MV-4-11 (cell line): ENCODE data around the gene AHCTF1.

Experiments used
- DNase-seq: peaks from one replicate; lab custom pipeline; 2025; lab: John Stamatoyannopoulos, UW

Gene AHCTF1, protein sequence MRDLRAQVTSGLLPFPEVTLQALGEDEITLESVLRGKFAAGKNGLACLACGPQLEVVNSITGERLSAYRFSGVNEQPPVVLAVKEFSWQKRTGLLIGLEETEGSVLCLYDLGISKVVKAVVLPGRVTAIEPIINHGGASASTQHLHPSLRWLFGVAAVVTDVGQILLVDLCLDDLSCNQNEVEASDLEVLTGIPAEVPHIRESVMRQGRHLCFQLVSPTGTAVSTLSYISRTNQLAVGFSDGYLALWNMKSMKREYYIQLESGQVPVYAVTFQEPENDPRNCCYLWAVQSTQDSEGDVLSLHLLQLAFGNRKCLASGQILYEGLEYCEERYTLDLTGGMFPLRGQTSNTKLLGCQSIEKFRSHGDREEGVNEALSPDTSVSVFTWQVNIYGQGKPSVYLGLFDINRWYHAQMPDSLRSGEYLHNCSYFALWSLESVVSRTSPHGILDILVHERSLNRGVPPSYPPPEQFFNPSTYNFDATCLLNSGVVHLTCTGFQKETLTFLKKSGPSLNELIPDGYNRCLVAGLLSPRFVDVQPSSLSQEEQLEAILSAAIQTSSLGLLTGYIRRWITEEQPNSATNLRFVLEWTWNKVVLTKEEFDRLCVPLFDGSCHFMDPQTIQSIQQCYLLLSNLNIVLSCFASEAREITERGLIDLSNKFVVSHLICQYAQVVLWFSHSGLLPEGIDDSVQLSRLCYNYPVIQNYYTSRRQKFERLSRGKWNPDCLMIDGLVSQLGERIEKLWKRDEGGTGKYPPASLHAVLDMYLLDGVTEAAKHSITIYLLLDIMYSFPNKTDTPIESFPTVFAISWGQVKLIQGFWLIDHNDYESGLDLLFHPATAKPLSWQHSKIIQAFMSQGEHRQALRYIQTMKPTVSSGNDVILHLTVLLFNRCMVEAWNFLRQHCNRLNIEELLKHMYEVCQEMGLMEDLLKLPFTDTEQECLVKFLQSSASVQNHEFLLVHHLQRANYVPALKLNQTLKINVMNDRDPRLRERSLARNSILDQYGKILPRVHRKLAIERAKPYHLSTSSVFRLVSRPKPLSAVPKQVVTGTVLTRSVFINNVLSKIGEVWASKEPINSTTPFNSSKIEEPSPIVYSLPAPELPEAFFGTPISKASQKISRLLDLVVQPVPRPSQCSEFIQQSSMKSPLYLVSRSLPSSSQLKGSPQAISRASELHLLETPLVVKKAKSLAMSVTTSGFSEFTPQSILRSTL (N-terminal part only)

DNA sequence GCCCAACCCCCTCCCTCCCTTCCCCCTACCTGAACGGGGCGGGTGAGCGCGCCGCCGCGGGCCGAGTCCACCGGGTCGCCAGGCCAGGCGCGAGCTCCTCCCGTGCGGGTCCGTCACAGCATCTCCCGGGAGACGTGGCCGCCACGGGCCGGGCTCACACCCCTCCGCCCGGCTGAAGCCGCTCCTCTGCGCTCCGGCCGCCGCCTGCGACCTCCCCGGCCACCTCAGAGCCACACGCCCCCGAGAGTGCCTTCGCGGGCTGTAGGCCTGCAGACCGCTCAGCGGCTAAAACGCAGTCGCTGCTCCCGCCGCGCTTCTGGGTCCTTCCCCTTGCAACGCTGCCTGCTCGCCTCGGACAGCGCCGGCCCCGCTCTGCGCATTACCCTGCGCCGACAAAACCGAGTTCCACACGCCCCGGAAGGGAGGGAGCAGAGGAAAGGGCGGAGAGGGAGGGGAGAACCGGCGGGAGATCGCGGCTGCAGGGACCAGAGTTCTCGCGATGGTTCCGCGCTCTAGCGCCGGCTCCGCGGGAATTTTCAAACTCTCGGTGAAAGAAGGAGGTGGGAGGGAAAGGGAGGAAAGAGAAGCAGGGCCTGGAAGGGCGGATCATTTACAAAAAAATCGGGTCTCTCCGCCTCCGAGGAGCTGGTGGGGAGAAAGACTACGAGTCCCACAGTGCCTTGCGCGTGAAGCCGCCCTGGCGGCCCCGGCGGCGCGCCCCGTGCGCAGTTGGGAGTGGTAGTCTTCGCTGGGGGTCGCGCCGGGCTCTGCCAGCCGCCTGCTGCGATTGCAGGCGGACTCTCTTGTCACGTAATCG, at the start of gene AHCTF1:
TSS of gene AHCTF1 (minus strand) at position 400 of the 817 bp plus-strand sequence. CDS start 13,578 bp downstream, outside the sequence.
- DNase-seq, result peak; percentile 95

- DNase-seq, result no peak
Observed at GRCh38 chr1:246978785-246979184, 47.0 kb upstream of the AHCTF1 start.

- no peak for DNase-seq
Observed at GRCh38 chr1:246978281-246978680, 46.5 kb upstream of the AHCTF1 start.

DNA sequence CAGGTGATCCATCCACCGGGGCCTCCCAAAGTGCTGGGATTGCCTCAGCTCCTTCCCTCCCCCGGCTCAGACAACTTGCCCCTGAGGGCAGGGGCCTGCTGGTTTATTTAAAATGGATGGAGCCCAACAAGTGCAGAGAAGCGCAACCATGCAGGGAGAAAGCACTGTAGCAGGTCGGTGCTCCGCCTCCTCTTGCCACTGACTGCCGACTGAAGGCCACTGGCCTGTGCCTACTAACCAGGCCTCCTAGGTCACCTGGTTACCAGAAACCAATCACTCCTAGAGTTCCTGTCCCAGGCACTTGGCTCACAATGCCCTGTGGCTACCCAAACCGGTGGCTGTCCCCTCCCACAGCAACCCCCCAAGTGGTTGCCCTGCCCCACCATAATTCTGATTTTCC, 40.2 kb upstream of the AHCTF1 start:
- DNase-seq, result no peak

- DNase-seq, result no peak
Observed at GRCh38 chr1:246971090-246971721, 39.5 kb upstream of the AHCTF1 start.

DNA sequence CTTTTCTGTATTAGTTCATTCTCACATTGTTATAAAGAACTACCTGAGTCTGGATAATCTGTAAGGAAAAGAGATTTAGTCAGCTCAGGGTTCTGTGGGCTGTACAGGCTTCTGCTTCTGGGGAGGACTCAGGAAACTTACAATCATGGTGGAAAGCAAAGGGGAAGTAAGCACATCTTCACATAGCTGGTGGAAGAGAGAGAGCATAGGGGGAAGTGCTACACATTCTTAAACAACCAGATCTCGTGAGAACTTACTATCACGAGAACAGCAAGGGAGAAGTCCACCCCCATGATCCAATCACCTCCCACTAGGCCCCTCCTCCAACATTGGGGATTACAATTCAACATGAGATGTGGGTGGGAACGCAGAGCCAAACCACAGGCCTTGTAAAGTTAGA, 37.9 kb upstream of the AHCTF1 start:
- peak; percentile 62 for DNase-seq

- DNase-seq, result no peak
Observed at GRCh38 chr1:246966502-246966901, 34.8 kb upstream of the AHCTF1 start.

GRCh38 chr1:246959944-246960693, 28.4 kb upstream of the AHCTF1 start:
- DNase-seq, result peak; percentile 98

GRCh38 chr1:246954126-246954525, 22.4 kb upstream of the AHCTF1 start:
- DNase-seq, result no peak

- no peak for DNase-seq
Observed at GRCh38 chr1:246951413-246951812, 19.7 kb upstream of the AHCTF1 start.

- DNase-seq, result no peak
Observed at GRCh38 chr1:246949956-246950355, 18.2 kb upstream of the AHCTF1 start.

GRCh38 chr1:246947255-246947654, 15.5 kb upstream of the AHCTF1 start:
- DNase-seq, result no peak

DNA sequence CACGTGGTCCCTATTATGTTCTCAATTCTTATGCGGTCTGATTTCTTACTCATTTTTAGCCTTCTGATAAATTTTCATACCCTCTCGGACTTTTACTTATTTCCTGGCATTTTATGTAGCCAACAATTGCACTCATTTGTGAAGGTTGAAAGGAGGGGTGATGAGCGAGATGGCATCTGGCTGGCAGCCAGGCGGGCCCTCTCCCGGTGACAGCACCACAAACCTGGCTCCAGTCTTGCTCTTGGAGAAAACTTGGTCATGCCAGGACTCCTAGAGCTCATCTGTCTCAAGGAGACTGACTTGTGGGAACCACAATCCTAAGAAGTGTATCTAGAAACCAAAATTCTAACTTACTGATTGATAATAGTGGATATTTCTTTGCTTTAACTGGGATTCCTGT, 14.6 kb upstream of the AHCTF1 start:
- DNase-seq, result no peak

DNA sequence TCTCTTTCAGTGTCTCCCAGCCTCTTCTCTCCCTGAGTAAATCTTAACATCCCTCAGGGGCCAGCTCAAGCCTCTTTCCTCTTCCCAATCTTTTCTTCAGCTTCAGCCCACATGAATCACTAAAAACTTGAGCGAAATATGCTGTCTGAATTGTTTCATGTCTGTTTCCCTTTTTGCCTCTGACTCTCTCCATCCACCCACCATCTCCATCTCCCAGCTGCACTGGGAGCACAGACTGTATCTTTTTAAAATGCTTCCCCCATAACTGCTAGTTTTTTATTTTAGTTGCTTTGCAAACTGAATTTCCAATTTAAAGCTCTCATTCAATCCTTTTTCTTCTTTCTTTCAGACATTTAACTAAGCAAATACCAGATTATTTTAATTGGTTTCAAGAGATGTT, 3.0 kb upstream of the AHCTF1 start:
- no peak for DNase-seq

GRCh38 chr1:246933893-246934292, 2.1 kb upstream of the AHCTF1 start:
- DNase-seq, result no peak

GRCh38 chr1:246932366-246932700, 585 bp upstream of the AHCTF1 start:
- DNase-seq, result no peak

GRCh38 chr1:246930830-246931548, 759 bp downstream of the AHCTF1 start:
- DNase-seq, result peak; percentile 21

- DNase-seq, result no peak
Observed at GRCh38 chr1:246925997-246926626, 5.6 kb downstream of the AHCTF1 start.

- no peak for DNase-seq
Observed at GRCh38 chr1:246923900-246924299, 7.8 kb downstream of the AHCTF1 start.
